ENCODE measurements around the gene PEX14.

DNA sequence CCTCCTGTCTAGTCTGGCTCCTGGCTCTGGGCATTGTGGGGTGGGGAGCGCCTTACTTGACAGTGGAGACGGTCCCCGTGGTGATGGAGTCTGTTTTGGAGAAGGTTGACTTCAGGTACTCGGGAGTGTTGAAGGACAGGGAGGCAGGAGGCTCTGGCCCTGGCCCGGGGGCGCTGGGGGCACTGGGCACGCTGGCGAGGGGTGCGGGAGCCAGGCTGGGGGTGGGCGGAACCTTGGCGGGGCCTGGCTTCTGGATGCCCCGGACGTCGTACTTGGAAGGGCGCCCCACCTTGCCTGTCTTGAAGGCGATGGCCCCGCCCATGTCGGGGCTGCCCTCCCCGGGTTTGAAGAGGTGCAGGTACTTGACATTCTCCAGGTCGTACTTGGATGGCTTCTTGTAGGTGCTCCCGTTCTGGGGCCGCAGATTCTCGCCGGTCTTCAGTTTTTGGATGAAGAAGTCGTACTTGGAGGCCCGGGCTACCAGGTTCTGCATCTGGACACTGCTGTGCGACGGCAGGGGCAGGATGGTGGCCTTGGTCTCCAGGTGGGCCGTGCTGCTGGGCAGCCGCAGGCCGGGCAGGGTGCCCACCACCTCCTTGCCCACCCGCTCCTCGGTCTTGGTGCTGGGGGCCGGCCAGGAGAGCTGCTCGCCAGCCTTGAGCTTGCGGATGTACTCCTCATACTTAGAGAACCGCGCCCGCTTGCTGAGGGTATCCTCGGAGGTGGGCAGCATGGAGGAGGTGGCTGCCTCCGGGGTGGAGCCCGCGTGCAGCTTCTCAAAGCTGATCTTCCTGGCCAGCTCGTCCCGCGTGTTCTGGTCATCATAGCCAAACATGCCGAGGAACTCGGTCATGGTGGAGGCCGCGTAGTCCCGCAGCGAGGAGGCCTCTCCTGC is 185.1 kb downstream of the PEX14 start:
- no peak for TF ChIP-seq ZNF274 (IDR thresholded peaks at IDR 0.05; ENCODE audit: low read depth, low read length)
- no peak for TF ChIP-seq SUZ12 (IDR thresholded peaks at IDR 0.05; ENCODE audit: extremely low read depth, insufficient read depth, insufficient read length)

All from NT2/D1 (cell line).